Liver (tissue), 3 donors: Measurements from ENCODE around the gene PRR20G.

Source experiments
- EGR1 ChIP-seq, 2 donors: IDR thresholded peaks; 2 replicates each; pipeline ENCODE4 v1.6.1; 2016 to 2018; ENCODE audit warnings: antibody characterized with exemption in 2 of 2, low read depth in 2 of 2
- HNF4G ChIP-seq: IDR thresholded peaks from 2 replicates; pipeline ENCODE4 v1.6.1; 2016; ENCODE audit warnings: antibody characterized with exemption
- JUND ChIP-seq, 2 donors: IDR thresholded peaks; 2 replicates each; pipeline ENCODE4 v1.6.1; 2016; ENCODE audit warnings: antibody characterized with exemption in 2 of 2
- TF ChIP-seq, protein P1 (sequence below): fragments of 150-350 bp; IDR thresholded peaks from 2 replicates; pipeline ENCODE4 v1.5.1; 2017; ENCODE audit warnings: improper control_type of control experiment, low read depth, low read length; ENCODE audit not compliant: missing input control
- TF ChIP-seq, protein P2 (sequence below): IDR thresholded peaks from 2 replicates; pipeline ENCODE4 v1.6.1; 2016; ENCODE audit warnings: antibody characterized with exemption, mild to moderate bottlenecking
- TF ChIP-seq, protein P3 (sequence below): IDR thresholded peaks from 2 replicates; pipeline ENCODE4 v1.6.1; 2016; ENCODE audit warnings: antibody characterized with exemption
- donor health status: healthy.
- donor health status: healthy.

DNA sequence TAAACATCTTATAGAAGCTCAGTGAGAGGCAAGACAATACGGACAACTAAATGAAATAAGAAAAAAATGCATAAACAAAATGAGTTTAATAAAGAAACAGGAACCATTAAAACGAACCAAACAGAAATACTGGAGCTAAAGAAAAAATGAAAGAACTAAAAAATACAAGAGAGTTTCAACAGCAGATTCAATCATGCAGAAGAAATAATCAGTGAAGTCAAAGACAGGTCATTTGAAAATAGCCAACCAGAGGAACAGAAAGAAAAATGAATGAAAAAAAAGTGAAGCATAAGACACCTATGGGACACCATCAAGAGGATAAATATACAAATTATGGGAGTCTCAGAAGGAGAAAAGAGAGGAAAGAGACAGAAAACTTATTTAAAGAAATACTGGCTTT, 42.5 kb upstream of the PRR20G start:
- no peak for TF ChIP-seq EGR1 (IDR thresholded peaks at IDR 0.05; ENCODE audit: low read depth in 2 of 2)
- TF ChIP-seq, protein P1, sequence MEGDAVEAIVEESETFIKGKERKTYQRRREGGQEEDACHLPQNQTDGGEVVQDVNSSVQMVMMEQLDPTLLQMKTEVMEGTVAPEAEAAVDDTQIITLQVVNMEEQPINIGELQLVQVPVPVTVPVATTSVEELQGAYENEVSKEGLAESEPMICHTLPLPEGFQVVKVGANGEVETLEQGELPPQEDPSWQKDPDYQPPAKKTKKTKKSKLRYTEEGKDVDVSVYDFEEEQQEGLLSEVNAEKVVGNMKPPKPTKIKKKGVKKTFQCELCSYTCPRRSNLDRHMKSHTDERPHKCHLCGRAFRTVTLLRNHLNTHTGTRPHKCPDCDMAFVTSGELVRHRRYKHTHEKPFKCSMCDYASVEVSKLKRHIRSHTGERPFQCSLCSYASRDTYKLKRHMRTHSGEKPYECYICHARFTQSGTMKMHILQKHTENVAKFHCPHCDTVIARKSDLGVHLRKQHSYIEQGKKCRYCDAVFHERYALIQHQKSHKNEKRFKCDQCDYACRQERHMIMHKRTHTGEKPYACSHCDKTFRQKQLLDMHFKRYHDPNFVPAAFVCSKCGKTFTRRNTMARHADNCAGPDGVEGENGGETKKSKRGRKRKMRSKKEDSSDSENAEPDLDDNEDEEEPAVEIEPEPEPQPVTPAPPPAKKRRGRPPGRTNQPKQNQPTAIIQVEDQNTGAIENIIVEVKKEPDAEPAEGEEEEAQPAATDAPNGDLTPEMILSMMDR: no peak
- no peak for TF ChIP-seq JUND (IDR thresholded peaks at IDR 0.05)
- TF ChIP-seq HNF4G: no peak
- TF ChIP-seq, protein P2, sequence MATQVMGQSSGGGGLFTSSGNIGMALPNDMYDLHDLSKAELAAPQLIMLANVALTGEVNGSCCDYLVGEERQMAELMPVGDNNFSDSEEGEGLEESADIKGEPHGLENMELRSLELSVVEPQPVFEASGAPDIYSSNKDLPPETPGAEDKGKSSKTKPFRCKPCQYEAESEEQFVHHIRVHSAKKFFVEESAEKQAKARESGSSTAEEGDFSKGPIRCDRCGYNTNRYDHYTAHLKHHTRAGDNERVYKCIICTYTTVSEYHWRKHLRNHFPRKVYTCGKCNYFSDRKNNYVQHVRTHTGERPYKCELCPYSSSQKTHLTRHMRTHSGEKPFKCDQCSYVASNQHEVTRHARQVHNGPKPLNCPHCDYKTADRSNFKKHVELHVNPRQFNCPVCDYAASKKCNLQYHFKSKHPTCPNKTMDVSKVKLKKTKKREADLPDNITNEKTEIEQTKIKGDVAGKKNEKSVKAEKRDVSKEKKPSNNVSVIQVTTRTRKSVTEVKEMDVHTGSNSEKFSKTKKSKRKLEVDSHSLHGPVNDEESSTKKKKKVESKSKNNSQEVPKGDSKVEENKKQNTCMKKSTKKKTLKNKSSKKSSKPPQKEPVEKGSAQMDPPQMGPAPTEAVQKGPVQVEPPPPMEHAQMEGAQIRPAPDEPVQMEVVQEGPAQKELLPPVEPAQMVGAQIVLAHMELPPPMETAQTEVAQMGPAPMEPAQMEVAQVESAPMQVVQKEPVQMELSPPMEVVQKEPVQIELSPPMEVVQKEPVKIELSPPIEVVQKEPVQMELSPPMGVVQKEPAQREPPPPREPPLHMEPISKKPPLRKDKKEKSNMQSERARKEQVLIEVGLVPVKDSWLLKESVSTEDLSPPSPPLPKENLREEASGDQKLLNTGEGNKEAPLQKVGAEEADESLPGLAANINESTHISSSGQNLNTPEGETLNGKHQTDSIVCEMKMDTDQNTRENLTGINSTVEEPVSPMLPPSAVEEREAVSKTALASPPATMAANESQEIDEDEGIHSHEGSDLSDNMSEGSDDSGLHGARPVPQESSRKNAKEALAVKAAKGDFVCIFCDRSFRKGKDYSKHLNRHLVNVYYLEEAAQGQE: no peak
- TF ChIP-seq, protein P3, sequence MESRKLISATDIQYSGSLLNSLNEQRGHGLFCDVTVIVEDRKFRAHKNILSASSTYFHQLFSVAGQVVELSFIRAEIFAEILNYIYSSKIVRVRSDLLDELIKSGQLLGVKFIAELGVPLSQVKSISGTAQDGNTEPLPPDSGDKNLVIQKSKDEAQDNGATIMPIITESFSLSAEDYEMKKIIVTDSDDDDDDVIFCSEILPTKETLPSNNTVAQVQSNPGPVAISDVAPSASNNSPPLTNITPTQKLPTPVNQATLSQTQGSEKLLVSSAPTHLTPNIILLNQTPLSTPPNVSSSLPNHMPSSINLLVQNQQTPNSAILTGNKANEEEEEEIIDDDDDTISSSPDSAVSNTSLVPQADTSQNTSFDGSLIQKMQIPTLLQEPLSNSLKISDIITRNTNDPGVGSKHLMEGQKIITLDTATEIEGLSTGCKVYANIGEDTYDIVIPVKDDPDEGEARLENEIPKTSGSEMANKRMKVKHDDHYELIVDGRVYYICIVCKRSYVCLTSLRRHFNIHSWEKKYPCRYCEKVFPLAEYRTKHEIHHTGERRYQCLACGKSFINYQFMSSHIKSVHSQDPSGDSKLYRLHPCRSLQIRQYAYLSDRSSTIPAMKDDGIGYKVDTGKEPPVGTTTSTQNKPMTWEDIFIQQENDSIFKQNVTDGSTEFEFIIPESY: no peak
